ENCODE measurements around the gene MYO1F.

MYO1F gene

DNA sequence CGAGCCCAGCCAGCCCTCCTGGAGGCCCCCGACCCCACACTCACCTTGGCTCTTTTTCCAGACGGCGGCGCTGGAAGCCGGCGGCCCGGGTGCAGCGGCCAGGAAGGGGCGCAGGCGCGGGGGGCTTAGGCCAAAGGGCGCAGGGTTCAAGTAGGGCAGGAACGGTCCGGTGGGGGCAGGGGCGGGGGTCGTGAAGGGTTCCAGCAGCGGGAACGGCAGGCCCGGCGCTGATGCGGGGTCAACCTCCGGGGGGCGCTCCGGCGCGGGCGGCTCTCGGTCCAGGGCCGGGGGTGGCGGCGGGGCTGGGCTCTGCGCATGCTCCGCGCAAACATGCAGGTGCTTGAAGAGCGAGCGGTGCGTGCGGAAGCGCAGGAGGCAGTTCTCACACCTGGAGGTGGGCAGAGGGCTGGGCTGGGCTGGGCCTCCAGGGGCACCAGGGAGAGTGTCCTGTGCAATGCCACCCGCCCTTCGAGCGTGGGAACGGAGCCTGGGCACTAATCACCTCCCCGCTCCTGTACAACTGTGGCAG, 65.6 kb downstream of the MYO1F start:
- no peaks in the 10 kb centered on the region for H3K9me3 ChIP-seq (ENCODE audit: control insufficient read depth, insufficient read depth, low read length)
- H3K4me1 ChIP-seq (ENCODE audit: insufficient read depth, low read length): peaks cover 12% of the 10 kb centered on the region; the same call in 1 of the 2 replicates
- peak overlapping the region; percentile 34; the same call in 1 of the 2 replicates for H3K9ac ChIP-seq (ENCODE audit: low read depth, low read length)
- H3K36me3 ChIP-seq (ENCODE audit: insufficient read depth, low read length): no peaks in the 10 kb centered on the region

DNA sequence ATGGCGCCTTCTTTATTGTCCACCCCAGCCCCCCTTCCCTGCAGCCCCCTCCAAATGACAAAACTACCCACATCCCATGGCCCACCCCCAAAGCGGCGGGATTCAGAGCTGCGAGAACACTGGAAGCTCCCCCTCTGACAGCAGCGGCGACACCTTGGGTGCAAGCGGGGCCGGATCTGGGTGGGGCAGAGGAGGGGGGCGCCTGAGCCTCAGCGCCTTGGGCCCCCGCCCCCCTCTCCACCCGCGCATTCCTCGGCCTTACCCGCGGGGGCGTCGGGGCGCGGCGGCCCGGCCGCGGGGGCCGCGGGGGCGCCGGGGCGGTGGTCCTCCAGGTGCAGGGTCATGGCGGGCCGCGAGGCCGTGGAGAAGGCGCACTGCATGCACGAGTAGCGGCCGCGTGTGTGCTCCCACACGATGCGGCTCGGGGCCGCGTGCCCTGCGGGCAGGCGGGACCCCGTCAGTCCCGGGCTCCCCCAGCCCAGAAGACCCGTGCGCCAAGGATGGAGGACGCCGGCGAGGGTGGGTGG, 66.6 kb downstream of the MYO1F start:
- H3K9me3 ChIP-seq (ENCODE audit: control insufficient read depth, insufficient read depth, low read length): no peaks in the 10 kb centered on the region
- H3K9ac ChIP-seq (ENCODE audit: low read depth, low read length): peak overlapping the region; percentile 34; the same call in 1 of the 2 replicates
- H3K4me1 ChIP-seq (ENCODE audit: insufficient read depth, low read length): peaks cover 13% of the 10 kb centered on the region; the same call in 1 of the 2 replicates
- no peaks in the 10 kb centered on the region for H3K36me3 ChIP-seq (ENCODE audit: insufficient read depth, low read length)

DNA sequence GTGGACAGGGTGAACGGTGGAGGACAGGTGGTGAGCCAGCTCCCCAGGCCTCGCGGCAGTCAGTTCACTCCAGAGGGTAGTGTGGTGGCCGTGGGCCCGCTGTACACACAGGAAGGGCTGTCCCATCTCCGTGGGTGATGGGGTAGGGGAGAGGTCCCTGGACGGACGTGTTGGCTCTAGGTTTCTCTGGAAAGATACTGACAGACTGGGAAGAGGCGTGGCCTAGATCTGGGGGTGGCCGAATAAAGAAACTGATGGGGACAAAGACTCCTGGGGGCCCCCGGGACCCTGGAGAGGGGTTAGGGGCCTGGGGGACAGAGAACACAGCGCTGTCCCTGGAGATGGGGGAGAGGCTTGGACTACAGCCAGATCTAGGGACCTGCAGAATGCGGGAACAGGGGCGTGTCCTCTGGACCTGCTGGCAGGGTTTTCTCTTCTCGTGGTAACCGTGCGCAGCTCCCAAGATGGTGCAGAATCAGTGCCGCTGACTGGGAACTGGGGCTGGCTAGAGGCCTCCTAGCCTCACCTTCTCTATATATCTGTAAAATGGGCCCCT, 70.8 kb downstream of the MYO1F start:
- Histone ChIP-seq H3K36me3 (ENCODE audit: insufficient read depth, low read length) (no peaks in the 10 kb centered on the region), H3K9me3 (ENCODE audit: control insufficient read depth, insufficient read depth, low read length) (no peaks in the 10 kb centered on the region), H3K9ac (ENCODE audit: low read depth, low read length) (peak overlapping the region; percentile 87; the same call in 1 of the 2 replicates), H3K4me1 (ENCODE audit: insufficient read depth, low read length) (peaks cover 3% of the 10 kb centered on the region; the same call in 1 of the 2 replicates)

DNA sequence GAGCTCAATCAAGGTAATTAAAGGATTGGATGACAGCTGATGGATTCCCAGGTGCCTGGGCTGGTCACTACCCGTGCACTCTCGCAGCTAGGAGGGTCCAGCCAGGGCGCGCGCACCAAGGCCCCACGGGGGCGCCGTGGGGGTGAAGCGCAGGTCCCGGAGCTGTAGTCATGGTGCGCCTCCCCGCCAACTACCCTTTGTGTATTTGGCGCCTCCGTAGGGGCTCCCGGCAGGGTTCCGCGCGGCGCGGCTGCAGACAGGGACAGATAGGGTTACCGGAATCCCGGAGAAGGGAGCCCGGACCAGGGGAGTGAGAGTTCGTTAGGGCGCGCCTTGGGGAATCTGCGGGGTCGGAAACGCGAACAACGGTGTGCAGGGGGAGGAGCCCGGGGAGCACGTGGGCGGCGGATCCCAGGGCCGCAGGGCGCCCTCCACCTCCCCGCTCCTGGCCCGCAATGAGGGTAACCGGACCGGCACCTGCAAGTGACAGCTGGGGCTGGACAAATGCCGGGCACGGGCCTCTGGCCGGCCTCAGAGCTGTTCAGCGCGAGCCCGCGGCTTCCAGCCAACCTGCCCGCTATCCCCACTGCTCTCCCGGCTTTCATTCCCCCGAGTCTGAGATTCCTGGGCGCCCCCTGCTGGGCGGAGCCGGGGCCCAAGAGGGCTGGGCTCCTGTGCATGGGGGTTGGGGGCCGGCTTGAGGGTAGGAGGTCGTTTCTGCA, 71.4 kb downstream of the MYO1F start:
- Histone ChIP-seq H3K9me3 (ENCODE audit: control insufficient read depth, insufficient read depth, low read length) (no peaks in the 10 kb centered on the region), H3K36me3 (ENCODE audit: insufficient read depth, low read length) (no peaks in the 10 kb centered on the region), H3K4me1 (ENCODE audit: insufficient read depth, low read length) (peaks cover 3% of the 10 kb centered on the region; the same call in 1 of the 2 replicates), H3K9ac (ENCODE audit: low read depth, low read length) (peak overlapping the region; percentile 87)

DNA sequence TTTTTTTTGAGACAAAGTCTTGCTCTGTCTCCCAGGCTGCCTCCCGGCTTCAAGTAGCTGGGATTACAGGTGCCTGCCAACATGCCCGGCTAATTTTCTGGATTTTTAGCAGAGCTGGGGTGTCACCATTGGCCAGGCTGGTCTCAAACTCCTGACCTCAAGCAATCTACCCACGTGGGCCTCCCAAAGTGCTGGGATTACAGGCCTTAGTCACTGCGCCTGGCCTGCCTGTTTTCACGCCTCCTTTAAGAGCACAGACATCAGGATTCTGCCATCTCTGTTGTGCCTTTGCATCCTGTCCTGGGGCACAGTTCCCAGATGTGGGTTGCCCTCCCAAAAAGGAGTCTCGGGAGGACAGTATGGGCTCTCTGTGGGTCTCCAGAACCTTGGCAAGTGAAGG, 72.3 kb downstream of the MYO1F start:
- H3K36me3 ChIP-seq (ENCODE audit: insufficient read depth, low read length): no peaks in the 10 kb centered on the region
- H3K9me3 ChIP-seq (ENCODE audit: control insufficient read depth, insufficient read depth, low read length): no peaks in the 10 kb centered on the region
- no peak overlapping the region for H3K9ac ChIP-seq (ENCODE audit: low read depth, low read length)
- peaks cover 9% of the 10 kb centered on the region; the same call in 1 of the 2 replicates for H3K4me1 ChIP-seq (ENCODE audit: insufficient read depth, low read length)

DNA sequence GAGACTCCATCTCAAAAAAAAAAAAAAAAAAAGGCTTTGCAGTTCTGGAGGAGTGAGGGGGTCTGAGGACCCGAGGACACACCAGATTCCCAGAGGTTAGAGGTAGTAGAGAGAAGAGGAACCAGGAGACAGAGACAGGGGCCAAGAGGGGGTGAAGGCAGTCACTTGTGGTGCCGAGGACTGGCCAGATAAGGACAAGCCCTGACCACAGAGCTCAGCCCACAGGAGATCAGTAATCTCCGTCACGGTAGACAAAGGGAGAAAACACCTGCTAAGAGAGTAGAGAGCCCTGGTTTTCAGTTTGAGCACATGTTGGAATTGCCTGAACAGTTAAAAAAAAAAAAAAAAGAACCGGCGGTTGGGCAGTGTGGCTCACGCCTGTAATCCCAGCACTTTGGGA, 73.1 kb downstream of the MYO1F start:
- Histone ChIP-seq H3K36me3 (ENCODE audit: insufficient read depth, low read length) (no peaks in the 10 kb centered on the region), H3K9me3 (ENCODE audit: control insufficient read depth, insufficient read depth, low read length) (no peaks in the 10 kb centered on the region), H3K4me1 (ENCODE audit: insufficient read depth, low read length) (peaks cover 12% of the 10 kb centered on the region; the same call in 1 of the 2 replicates), H3K9ac (ENCODE audit: low read depth, low read length) (no peak overlapping the region)

DNA sequence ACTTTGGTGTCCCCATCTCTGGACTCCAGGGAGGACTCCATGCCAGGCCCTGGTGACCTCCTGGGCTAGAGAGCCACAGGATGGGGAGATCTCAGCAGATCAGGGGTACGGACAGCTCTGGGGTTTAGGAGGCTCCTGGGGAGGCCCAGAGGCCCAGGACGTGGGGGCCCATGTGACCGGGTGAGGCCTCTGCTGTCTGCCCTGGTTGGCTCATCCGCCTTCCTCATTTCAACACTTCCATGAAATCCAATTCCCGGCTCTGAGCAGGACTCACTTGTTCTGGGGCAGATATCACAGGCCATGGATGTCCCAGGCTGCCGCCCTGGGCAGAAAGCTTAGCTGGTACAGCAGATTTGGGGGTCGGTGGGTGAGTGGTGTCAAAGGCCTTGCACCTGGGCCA, 73.7 kb downstream of the MYO1F start:
- peaks cover 12% of the 10 kb centered on the region; the same call in 1 of the 2 replicates for H3K4me1 ChIP-seq (ENCODE audit: insufficient read depth, low read length)
- no peaks in the 10 kb centered on the region for H3K9me3 ChIP-seq (ENCODE audit: control insufficient read depth, insufficient read depth, low read length)
- no peak overlapping the region for H3K9ac ChIP-seq (ENCODE audit: low read depth, low read length)
- no peaks in the 10 kb centered on the region for H3K36me3 ChIP-seq (ENCODE audit: insufficient read depth, low read length)

DNA sequence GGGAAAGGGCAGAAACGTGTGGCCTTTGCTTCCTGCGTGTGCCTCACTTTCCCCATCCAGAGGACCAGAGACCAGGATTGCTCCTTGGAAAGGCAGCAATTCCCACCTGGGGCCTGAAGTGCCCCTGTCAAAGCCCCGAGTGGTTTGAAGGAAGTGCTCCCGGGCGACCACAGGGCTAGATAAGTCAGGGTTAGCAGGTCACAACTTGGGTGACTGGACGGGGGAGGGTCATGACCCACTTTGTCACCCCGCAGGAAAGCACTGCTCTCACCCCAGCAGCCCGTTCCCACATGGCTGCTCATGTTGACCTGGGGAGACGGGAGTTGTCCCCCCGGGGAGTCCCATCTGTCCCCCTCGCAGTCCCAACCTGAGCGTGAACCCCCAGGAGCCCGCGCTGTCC, 75.3 kb downstream of the MYO1F start:
- Histone ChIP-seq H3K36me3 (ENCODE audit: insufficient read depth, low read length) (no peaks in the 10 kb centered on the region), H3K4me1 (ENCODE audit: insufficient read depth, low read length) (peaks cover 12% of the 10 kb centered on the region; the same call in 1 of the 2 replicates), H3K9me3 (ENCODE audit: control insufficient read depth, insufficient read depth, low read length) (no peaks in the 10 kb centered on the region), H3K9ac (ENCODE audit: low read depth, low read length) (no peak overlapping the region)

DNA sequence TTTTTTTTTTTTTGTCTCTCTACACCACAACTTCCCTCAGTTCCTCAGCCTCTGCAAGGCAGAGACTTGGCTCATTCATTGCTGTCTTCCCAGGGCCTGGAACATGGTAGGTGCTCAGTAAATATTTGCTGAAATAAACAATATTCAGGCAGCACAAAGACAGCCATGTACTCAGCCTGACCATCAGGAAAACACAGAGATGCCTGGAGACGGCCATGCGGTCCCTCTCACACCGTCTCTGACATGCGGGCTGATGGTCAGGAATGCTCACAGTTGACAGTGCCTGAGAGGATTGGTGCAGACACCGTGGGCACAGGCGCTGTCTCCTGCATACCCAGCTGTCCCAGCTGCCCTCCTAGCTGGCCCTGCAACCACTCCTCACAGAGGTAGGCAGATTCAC, 75.7 kb downstream of the MYO1F start:
- H3K4me1 ChIP-seq (ENCODE audit: insufficient read depth, low read length): peaks cover 9% of the 10 kb centered on the region; the same call in 1 of the 2 replicates
- no peaks in the 10 kb centered on the region for H3K9me3 ChIP-seq (ENCODE audit: control insufficient read depth, insufficient read depth, low read length)

DNA sequence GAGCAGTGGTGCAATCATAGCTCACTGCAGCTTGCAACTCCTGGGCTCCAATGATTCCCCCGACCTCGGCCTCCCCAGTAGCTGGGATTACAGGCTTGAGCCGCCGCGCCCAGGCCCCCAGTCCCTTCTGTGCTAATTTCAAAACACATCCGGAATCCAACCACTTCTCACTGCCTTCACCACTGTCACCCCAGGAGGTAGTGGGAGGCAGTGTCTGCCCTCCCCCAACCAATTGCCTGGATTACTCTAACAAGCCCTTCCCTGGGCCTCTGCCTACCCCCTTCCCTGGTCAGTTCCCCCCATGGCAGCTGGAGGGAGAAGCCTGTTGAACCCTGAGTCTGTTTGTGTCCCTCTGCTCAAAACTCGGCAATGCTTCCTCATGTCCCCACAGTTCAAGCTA, 77.1 kb downstream of the MYO1F start:
- Histone ChIP-seq H3K9ac (ENCODE audit: low read depth, low read length) (no peak overlapping the region), H3K9me3 (ENCODE audit: control insufficient read depth, insufficient read depth, low read length) (no peaks in the 10 kb centered on the region), H3K4me1 (ENCODE audit: insufficient read depth, low read length) (peaks cover 9% of the 10 kb centered on the region; the same call in 1 of the 2 replicates), H3K36me3 (ENCODE audit: insufficient read depth, low read length) (no peaks in the 10 kb centered on the region)

More for the DNA sequence above, 75.7 kb downstream of the MYO1F start:
- Histone ChIP-seq H3K36me3 (ENCODE audit: insufficient read depth, low read length) (no peaks in the 10 kb centered on the region), H3K9ac (ENCODE audit: low read depth, low read length) (no peak overlapping the region)

DNA sequence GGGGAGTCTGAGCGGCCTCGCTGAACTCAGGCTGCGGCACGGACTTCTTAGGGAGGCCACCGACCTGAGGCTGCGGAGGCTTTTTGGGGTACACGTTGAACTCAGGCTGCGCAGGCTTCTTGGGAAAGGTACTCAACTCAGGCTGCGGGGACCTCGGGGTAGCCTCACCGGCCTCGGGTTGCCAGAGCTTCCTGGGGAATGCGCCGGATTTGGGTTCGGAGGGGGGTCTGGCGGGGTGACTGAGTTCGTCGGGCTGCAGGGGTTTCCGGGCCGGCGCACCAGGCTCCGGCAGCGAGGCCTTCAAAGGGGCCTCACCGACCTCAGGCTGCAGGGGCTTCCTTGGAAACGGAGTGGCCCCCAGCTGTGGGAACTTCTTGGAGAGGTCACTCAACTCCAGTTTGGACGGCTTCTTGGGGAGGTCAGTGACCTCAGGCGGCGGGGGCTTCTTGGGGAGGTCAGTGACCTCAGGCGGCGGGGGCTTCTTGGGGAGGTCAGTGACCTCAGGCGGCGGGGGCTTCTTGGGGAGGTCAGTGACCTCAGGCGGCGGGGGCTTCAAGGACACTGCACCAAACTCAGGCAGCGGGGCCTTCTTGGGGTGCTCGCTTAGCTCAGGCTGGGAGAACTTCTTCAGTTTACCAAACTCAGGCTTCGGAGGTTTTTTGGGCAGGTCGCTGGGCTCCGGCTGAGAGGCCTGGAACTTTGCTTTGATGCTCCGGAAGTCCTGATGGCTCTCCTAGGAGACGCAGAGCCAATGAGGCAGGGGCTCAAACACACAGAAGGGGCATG, 78.0 kb downstream of the MYO1F start:
- H3K9ac ChIP-seq (ENCODE audit: low read depth, low read length): no peak overlapping the region
- no peaks in the 10 kb centered on the region for H3K36me3 ChIP-seq (ENCODE audit: insufficient read depth, low read length)
- H3K9me3 ChIP-seq (ENCODE audit: control insufficient read depth, insufficient read depth, low read length): no peaks in the 10 kb centered on the region
- H3K4me1 ChIP-seq (ENCODE audit: insufficient read depth, low read length): peaks cover 10% of the 10 kb centered on the region; the same call in 1 of the 2 replicates

DNA sequence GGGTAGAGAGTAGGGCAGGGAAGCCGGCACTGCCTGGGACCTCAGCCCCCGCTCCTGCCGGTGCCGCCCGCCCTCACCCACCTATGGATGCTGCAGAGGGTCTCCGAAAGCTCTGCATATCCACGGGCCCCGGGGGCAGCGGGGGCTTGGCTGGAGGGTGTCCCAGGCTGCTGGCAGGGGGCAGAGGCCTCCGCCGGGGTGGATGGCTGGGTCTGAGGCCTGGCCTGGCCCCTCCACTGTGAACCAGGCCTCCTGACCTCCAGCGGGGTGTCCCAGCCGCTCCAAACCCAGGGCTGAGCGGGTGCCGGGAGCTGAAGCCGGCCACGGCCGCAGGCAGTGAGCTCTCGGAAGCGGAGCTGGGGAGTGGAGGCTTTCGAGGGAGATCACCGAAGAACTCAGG, 78.9 kb downstream of the MYO1F start:
- Histone ChIP-seq H3K36me3 (ENCODE audit: insufficient read depth, low read length) (no peaks in the 10 kb centered on the region), H3K9me3 (ENCODE audit: control insufficient read depth, insufficient read depth, low read length) (no peaks in the 10 kb centered on the region), H3K9ac (ENCODE audit: low read depth, low read length) (no peak overlapping the region), H3K4me1 (ENCODE audit: insufficient read depth, low read length) (peaks cover 13% of the 10 kb centered on the region; the same call in 1 of the 2 replicates)

DNA sequence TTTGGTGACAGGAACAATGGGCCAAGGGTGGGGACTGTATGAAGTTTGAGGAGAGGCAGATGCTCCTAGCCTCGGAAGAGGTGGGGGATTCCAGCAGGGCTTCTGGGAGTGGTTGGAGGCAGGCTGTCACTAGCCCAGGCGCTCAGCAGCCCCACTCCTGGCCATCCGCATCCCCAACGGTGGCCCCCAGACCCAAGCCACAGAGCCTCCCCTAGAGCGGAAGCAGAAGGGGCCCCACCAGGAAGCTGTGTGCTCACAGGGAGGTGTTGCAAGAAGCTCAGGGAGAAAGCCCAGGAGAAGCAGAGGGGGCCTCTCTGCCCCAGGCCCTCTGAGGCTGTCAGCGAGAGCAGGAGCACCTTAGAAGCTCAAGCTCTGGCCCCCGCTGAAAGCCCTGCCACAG, 83.1 kb downstream of the MYO1F start:
- Histone ChIP-seq H3K36me3 (ENCODE audit: insufficient read depth, low read length) (no peaks in the 10 kb centered on the region; the same call in 1 of the 2 replicates), H3K9ac (ENCODE audit: low read depth, low read length) (no peak overlapping the region), H3K4me1 (ENCODE audit: insufficient read depth, low read length) (peaks cover 4% of the 10 kb centered on the region; the same call in 1 of the 2 replicates), H3K9me3 (ENCODE audit: control insufficient read depth, insufficient read depth, low read length) (no peaks in the 10 kb centered on the region)

DNA sequence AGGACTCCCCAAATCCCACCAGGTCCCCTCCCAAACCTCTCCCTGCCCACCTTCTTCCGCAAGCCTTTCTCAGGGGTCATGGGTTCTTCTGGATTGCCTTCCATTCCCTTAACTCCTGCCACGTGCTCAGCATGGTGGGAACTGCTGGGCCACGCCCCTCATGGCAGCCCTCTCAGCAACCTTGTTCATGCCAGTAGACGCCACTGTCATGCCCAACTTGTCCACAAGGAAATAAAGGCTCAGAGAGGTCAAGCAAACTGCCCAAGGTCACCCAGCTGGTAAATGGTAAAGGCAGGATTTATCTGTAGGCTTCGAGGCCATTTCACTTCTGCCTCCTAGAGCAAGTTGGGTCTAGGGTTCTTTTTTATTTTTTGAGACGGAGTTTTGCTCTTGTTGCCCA, 85.7 kb downstream of the MYO1F start:
- H3K36me3 ChIP-seq (ENCODE audit: insufficient read depth, low read length): peaks cover 2% of the 10 kb centered on the region
- H3K9ac ChIP-seq (ENCODE audit: low read depth, low read length): no peak overlapping the region
- no peaks in the 10 kb centered on the region for H3K9me3 ChIP-seq (ENCODE audit: control insufficient read depth, insufficient read depth, low read length)
- H3K4me1 ChIP-seq (ENCODE audit: insufficient read depth, low read length): peaks cover 4% of the 10 kb centered on the region; the same call in 1 of the 2 replicates
